Natural killer cell (primary cell): Measurements from ENCODE around the gene KIT. TPM values are rescaled to one million over a fixed set of nuclear protein-coding genes. Genes with fewer than 3 reads are reported as not detected.

Source experiments
- ATAC-seq, 3 donors: fragments of 150-1000 bp in 2 of 3; fragments of 200-7000 bp in 1 of 3; cut with Tn5 transposase; 1 replicate in 1 of 3; 2 replicates in 2 of 3; pipeline ENCODE4 v1.10.0; 2021; ENCODE audit warnings: mild to moderate bottlenecking in 2 of 3, moderate library complexity in 2 of 3
- DNase-seq, 2 donors: peaks; one replicate each; pipeline versions ENCODE4 v3.0.0 to v3.0.0-alpha.2; 2013 to 2021; ENCODE audit warnings: mixed read lengths in 1 of 2
- H3K27ac ChIP-seq: one replicate; pipeline ENCODE4 v1.5.1; 2013; ENCODE audit warnings: mild to moderate bottlenecking, low read length
- H3K27me3 ChIP-seq: one replicate; pipeline ENCODE4 v1.6.1; 2013; ENCODE audit warnings: low read length; ENCODE audit not compliant: control insufficient read depth, insufficient read depth
- H3K36me3 ChIP-seq: one replicate; pipeline ENCODE4 v1.6.1; 2013; ENCODE audit warnings: low read length; ENCODE audit not compliant: control insufficient read depth, insufficient read depth
- H3K4me1 ChIP-seq: one replicate; pipeline ENCODE4 v1.6.1; 2013; ENCODE audit warnings: low read length; ENCODE audit not compliant: control insufficient read depth, insufficient read depth
- H3K4me3 ChIP-seq: one replicate; pipeline ENCODE4 v1.5.1; 2013; ENCODE audit warnings: low read length
- H3K9me3 ChIP-seq: one replicate; pipeline ENCODE4 v1.6.1; 2013; ENCODE audit warnings: low read length; ENCODE audit not compliant: control insufficient read depth, insufficient read depth
- H3K27ac Mint-ChIP-seq, 2 donors: one replicate each; pipeline ENCODE4 v1.8.0; 2022; ENCODE audit warnings: mild to moderate bottlenecking in 2 of 2, mixed read lengths in 2 of 2, moderate library complexity in 1 of 2
- H3K27me3 Mint-ChIP-seq, 2 donors: one replicate each; pipeline ENCODE4 v1.8.0; 2022; ENCODE audit warnings: low read depth in 2 of 2, mixed read lengths in 2 of 2
- H3K36me3 Mint-ChIP-seq: one replicate; pipeline ENCODE4 v1.8.0; 2022; ENCODE audit warnings: mixed read lengths
- H3K4me1 Mint-ChIP-seq, 2 donors: one replicate each; pipeline ENCODE4 v1.8.0; 2022; ENCODE audit warnings: mixed read lengths in 2 of 2
- H3K4me3 Mint-ChIP-seq: one replicate; pipeline ENCODE4 v1.8.0; 2022; ENCODE audit warnings: mild to moderate bottlenecking, moderate library complexity, mixed read lengths
- H3K9me3 Mint-ChIP-seq, 2 donors: one replicate each; pipeline ENCODE4 v1.8.0; 2022; ENCODE audit warnings: mixed read lengths in 2 of 2
- CTCF ChIP-seq: fragments of 200-600 bp; IDR thresholded peaks from one replicate; pipeline ENCODE4 v1.8.0; 2022; ENCODE audit warnings: antibody characterized with exemption
- WGBS: methylation state at CpG from one replicate; pipeline ENCODE4 v1.1.7; 2013; ENCODE audit warnings: missing lambda C conversion rate; ENCODE audit not compliant: insufficient coverage; 5-methylcytosine and 5-hydroxymethylcytosine counted together
- intact Hi-C: fragments of 100-400 bp; cut with micrococcal nuclease; formaldehyde crosslinking; loops from one replicate; pipeline ENCODE4 v1.14.2; 2022
- total RNA-seq, 4 donors: library from RNA; stranded (reverse); fragments of 120-200 nt in 1 of 4; gene quantifications; one replicate each; pipeline versions ENCODE4 v1.2.3 to v1.2.4, GENCODE V29; 2013 to 2022

Gene KIT
- total RNA-seq, 3 donors from 2014 or later (not counting 1 experiment from before 2014, with no cell fraction given), result 2.0 to 6.6 (median 3.2) TPM

- H3K27me3 Mint-ChIP-seq, result peaks cover 0 to 5% of the 10 kb centered on the region in 2 donors
- H3K9me3 Mint-ChIP-seq, result no peaks in the 10 kb centered on the region
- H3K27ac Mint-ChIP-seq, result no peak overlapping the region
- no peak overlapping the region for H3K4me3 Mint-ChIP-seq
- ATAC-seq, result no peak
- intact Hi-C loops, result no loop called here
- no CpG with 5 or more reads among the region's 4 CpGs for WGBS
- DNase-seq, result no peak
- Histone ChIP-seq H3K4me1 (peaks cover 5% of the 10 kb centered on the region), H3K36me3 (no peaks in the 10 kb centered on the region), H3K4me3 (no peak overlapping the region), H3K9me3 (no peaks in the 10 kb centered on the region), H3K27me3 (no peaks in the 10 kb centered on the region), H3K27ac (no peak overlapping the region)
- peaks cover 11 to 12% of the 10 kb centered on the region in 2 donors for H3K4me1 Mint-ChIP-seq
- H3K36me3 Mint-ChIP-seq, result no peaks in the 10 kb centered on the region
- no peak for TF ChIP-seq CTCF
These were observed 45.4 kb downstream of the KIT start for GRCh38 chr4:54703182-54703581.

GRCh38 chr4:54707406-54707805 is 49.6 kb downstream of the KIT start:
- no peak overlapping the region for H3K4me3 ChIP-seq
- intact Hi-C loops, result no loop called here
- H3K4me3 Mint-ChIP-seq, result peak overlapping the region; percentile 90
- no peak overlapping the region for H3K27ac ChIP-seq
- DNase-seq (no peak), ATAC-seq (no peak)
- peaks cover 45 to 46% of the 10 kb centered on the region in 2 donors for H3K4me1 Mint-ChIP-seq
- peaks cover 29% of the 10 kb centered on the region for H3K4me1 ChIP-seq
- no peaks in the 10 kb centered on the region for H3K9me3 ChIP-seq
- peak overlapping the region in 1 of 2 donors; percentile 88 for H3K27ac Mint-ChIP-seq
- WGBS, result 61% methylated on average over 2 of the region's 3 CpGs
- no peak for TF ChIP-seq CTCF
- H3K36me3 ChIP-seq, result no peaks in the 10 kb centered on the region
- H3K27me3 Mint-ChIP-seq, result peaks cover 0 to 7% of the 10 kb centered on the region in 2 donors
- H3K9me3 Mint-ChIP-seq, result no peaks in the 10 kb centered on the region
- no peaks in the 10 kb centered on the region for H3K27me3 ChIP-seq
- no peaks in the 10 kb centered on the region for H3K36me3 Mint-ChIP-seq

- no peaks in the 10 kb centered on the region for H3K36me3 ChIP-seq
- Mint-ChIP-seq H3K9me3 (no peaks in the 10 kb centered on the region), H3K27me3 (peaks cover 0 to 7% of the 10 kb centered on the region in 2 donors), H3K4me1 (peaks cover 47 to 48% of the 10 kb centered on the region in 2 donors), H3K27ac (peak overlapping the region; percentile 72 to 88), H3K36me3 (no peaks in the 10 kb centered on the region), H3K4me3 (peak overlapping the region; percentile 90)
- H3K27ac ChIP-seq, result peak overlapping the region; percentile 76
- 48% methylated on average over 18 of the region's 20 CpGs for WGBS
- intact Hi-C loops, result loop anchor here (2.0 kb wide), 1 partner anchor 24 kb away; no protein-coding TSS in a partner anchor
- peaks cover 29% of the 10 kb centered on the region for H3K4me1 ChIP-seq
- ATAC-seq (peak; percentile 45 to 69 (median 63)), DNase-seq (peak in 1 of 2 donors; percentile 13)
- H3K4me3 ChIP-seq, result no peak overlapping the region
- no peak for TF ChIP-seq CTCF
- no peaks in the 10 kb centered on the region for H3K27me3 ChIP-seq
- H3K9me3 ChIP-seq, result no peaks in the 10 kb centered on the region
These were observed 50.9 kb downstream of the KIT start for GRCh38 chr4:54708339-54709279.
